Mesenchymal stem cell (in vitro differentiated cells and primary cell): Measurements from ENCODE around the gene BCHE.
"Not testable (repeated sequence)": the region's sequence is repeated elsewhere in the genome, so short reads cannot be mapped to it uniquely, and the experiment has no call there.

ENCODE experiments used
- DNase-seq: peaks from one replicate; pipeline ENCODE4 v3.0.0-alpha.2; 2013
- H2AFZ ChIP-seq: one replicate; pipeline ENCODE4 v1.6.1; 2013; ENCODE audit warnings: low read depth, mild to moderate bottlenecking, control low read depth, inconsistent platforms, low read length, moderate library complexity
- H2AK5ac ChIP-seq: 2 replicates; pipeline ENCODE4 v1.6.1; 2013; ENCODE audit warnings: low read length, moderate library complexity, mild to moderate bottlenecking, inconsistent platforms; ENCODE audit not compliant: severe bottlenecking
- H2BK120ac ChIP-seq: one replicate; pipeline ENCODE4 v1.6.1; 2013; ENCODE audit warnings: low read depth, mild to moderate bottlenecking, inconsistent platforms, low read length, moderate library complexity
- H2BK12ac ChIP-seq, 2 experiments: one replicate each; pipeline ENCODE4 v1.6.1; 2013; ENCODE audit warnings: inconsistent platforms in 2 of 2, low read length in 2 of 2, mild to moderate bottlenecking in 2 of 2, moderate library complexity in 2 of 2, control low read depth in 1 of 2
- H2BK15ac ChIP-seq: one replicate; pipeline ENCODE4 v1.6.1; 2013; ENCODE audit warnings: mild to moderate bottlenecking, low read depth, inconsistent platforms; ENCODE audit not compliant: poor library complexity, severe bottlenecking
- H2BK5ac ChIP-seq: 2 replicates; pipeline ENCODE4 v1.6.1; 2013; ENCODE audit warnings: low read depth, mild to moderate bottlenecking, low read length, control low read depth, inconsistent platforms; ENCODE audit not compliant: poor library complexity, severe bottlenecking
- H3K14ac ChIP-seq, 2 experiments: one replicate each; pipeline ENCODE4 v1.6.1; 2013; ENCODE audit warnings: inconsistent platforms in 2 of 2, low read length in 2 of 2, control low read depth in 1 of 2, mild to moderate bottlenecking in 1 of 2, moderate library complexity in 1 of 2
- H3K18ac ChIP-seq, 2 experiments: one replicate each; pipeline ENCODE4 v1.6.1; 2013; ENCODE audit warnings: inconsistent platforms in 2 of 2, low read length in 2 of 2, control low read depth in 1 of 2, low read depth in 1 of 2, mild to moderate bottlenecking in 1 of 2
- H3K23ac ChIP-seq, 2 experiments: one replicate each; pipeline ENCODE4 v1.6.1; 2013; ENCODE audit warnings: inconsistent platforms in 2 of 2, low read length in 2 of 2, mild to moderate bottlenecking in 2 of 2, moderate library complexity in 2 of 2, control low read depth in 1 of 2
- H3K27ac ChIP-seq: 2 replicates; pipeline ENCODE4 v1.5.1; 2013; ENCODE audit warnings: mild to moderate bottlenecking, moderate library complexity, low read length, control low read depth, inconsistent platforms; ENCODE audit not compliant: poor library complexity, severe bottlenecking
- H3K27me3 ChIP-seq, 2 experiments: 2 replicates each; pipeline versions ENCODE4 v1.6.1 to v1.7.0; 2013; ENCODE audit warnings: low read length in 2 of 2, mild to moderate bottlenecking in 2 of 2, moderate library complexity in 2 of 2, control low read depth in 1 of 2, inconsistent platforms in 1 of 2; ENCODE audit not compliant: control insufficient read depth in 1 of 2, insufficient read depth in 1 of 2
- H3K36me3 ChIP-seq, 2 experiments: 2 replicates each; pipeline versions ENCODE4 v1.6.1 to v1.7.0; 2013; ENCODE audit warnings: low read length in 2 of 2, control low read depth in 1 of 2, inconsistent platforms in 1 of 2, low read depth in 1 of 2, mild to moderate bottlenecking in 1 of 2; ENCODE audit not compliant: insufficient read depth in 2 of 2, control insufficient read depth in 1 of 2
- H3K4ac ChIP-seq, 2 experiments: one replicate each; pipeline ENCODE4 v1.6.1; 2013; ENCODE audit warnings: inconsistent platforms in 2 of 2, low read length in 2 of 2, mild to moderate bottlenecking in 2 of 2, moderate library complexity in 2 of 2, control low read depth in 1 of 2, low read depth in 1 of 2
- H3K4me1 ChIP-seq: 2 replicates; pipeline ENCODE4 v1.6.1; 2013; ENCODE audit warnings: low read depth, low read length, control low read depth; ENCODE audit not compliant: control insufficient read depth, insufficient read depth
- H3K4me2 ChIP-seq: 2 replicates; pipeline ENCODE4 v1.6.1; 2013; ENCODE audit warnings: low read length, mild to moderate bottlenecking, inconsistent platforms; ENCODE audit not compliant: poor library complexity, severe bottlenecking
- H3K4me3 ChIP-seq, 2 experiments: 2 replicates each; pipeline versions ENCODE4 v1.5.1 to v1.7.0; 2013; ENCODE audit warnings: low read length in 2 of 2, mild to moderate bottlenecking in 2 of 2, control low read depth in 1 of 2, low read depth in 1 of 2; ENCODE audit not compliant: insufficient read depth in 1 of 2
- H3K79me1 ChIP-seq: replicated peaks from 2 replicates; pipeline ENCODE4 v1.6.1; 2013; ENCODE audit warnings: mild to moderate bottlenecking, control low read depth, low read length, inconsistent platforms; ENCODE audit not compliant: poor library complexity, severe bottlenecking
- H3K9ac ChIP-seq: 2 replicates; pipeline ENCODE4 v1.7.0; 2013; ENCODE audit warnings: mild to moderate bottlenecking, low read length, moderate library complexity
- H3K9me3 ChIP-seq: 2 replicates; pipeline ENCODE4 v1.7.0; 2013; ENCODE audit warnings: mild to moderate bottlenecking, low read length; ENCODE audit not compliant: control insufficient read depth
- H4K8ac ChIP-seq: one replicate; pipeline ENCODE4 v1.6.1; 2013; ENCODE audit warnings: inconsistent platforms, mild to moderate bottlenecking, low read length, moderate library complexity
- H4K91ac ChIP-seq: one replicate; pipeline ENCODE4 v1.6.1; 2013; ENCODE audit warnings: mild to moderate bottlenecking, low read length, inconsistent platforms
- WGBS: methylation state at CpG from one replicate; pipeline ENCODE4 v1.1.7; 2013; ENCODE audit warnings: mixed read lengths; 5-methylcytosine and 5-hydroxymethylcytosine counted together

The BCHE gene

DNA sequence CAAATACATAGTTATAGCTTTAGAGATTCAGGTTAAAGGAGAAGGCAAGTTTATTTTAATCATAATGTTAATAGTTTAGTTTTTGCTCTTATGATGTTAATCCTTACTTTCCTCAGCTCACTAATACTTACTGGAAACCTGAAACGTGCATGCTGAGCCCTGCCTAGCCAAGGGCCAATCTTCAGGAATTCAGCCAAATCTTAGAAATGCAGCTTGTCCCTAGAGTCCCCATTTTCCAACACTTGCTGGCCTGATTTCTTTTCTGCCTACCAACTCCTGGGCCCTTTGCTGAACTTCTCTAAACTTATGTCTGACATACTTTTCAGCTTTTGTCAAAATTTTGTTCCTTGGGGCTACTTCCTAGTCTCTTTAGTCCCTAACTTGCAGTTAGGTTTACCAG lies 22.8 kb downstream of the BCHE start:
- 58% methylated on average over 1 of the region's 1 CpG for WGBS
- no peak overlapping the region for H3K27ac ChIP-seq
- no peaks in the 10 kb centered on the region for H3K4me1 ChIP-seq
- no peak overlapping the region for H2BK120ac ChIP-seq
- H3K23ac ChIP-seq, result no peak overlapping the region
- no peak overlapping the region for H3K4me2 ChIP-seq
- no peak overlapping the region for H4K8ac ChIP-seq
- H3K79me1 ChIP-seq, result no peaks in the 10 kb centered on the region
- H3K14ac ChIP-seq, result no peak overlapping the region
- H3K27me3 ChIP-seq, result no peaks in the 10 kb centered on the region
- no peak overlapping the region for H4K91ac ChIP-seq
- H3K18ac ChIP-seq, result no peak overlapping the region
- DNase-seq, result no peak
- no peaks in the 10 kb centered on the region for H3K36me3 ChIP-seq
- H2AFZ ChIP-seq, result no peak overlapping the region
- H2BK12ac ChIP-seq, result no peak overlapping the region
- no peak overlapping the region for H2BK5ac ChIP-seq
- no peak overlapping the region for H3K4me3 ChIP-seq
- H3K9ac ChIP-seq, result no peak overlapping the region
- no peak overlapping the region for H3K4ac ChIP-seq
- no peaks in the 10 kb centered on the region for H3K9me3 ChIP-seq
- H2AK5ac ChIP-seq, result no peak overlapping the region
- H2BK15ac ChIP-seq, result no peak overlapping the region

GRCh38 chr3:165807937-165808336 lies 29.3 kb downstream of the BCHE start:
- H3K4me2 ChIP-seq, H4K91ac ChIP-seq, DNase-seq, H3K14ac ChIP-seq, H3K9ac ChIP-seq, H3K4me3 ChIP-seq, H2BK12ac ChIP-seq, H3K27me3 ChIP-seq, H2BK15ac ChIP-seq, H2AK5ac ChIP-seq, H3K36me3 ChIP-seq, H2BK120ac ChIP-seq, H4K8ac ChIP-seq, H2BK5ac ChIP-seq, H3K9me3 ChIP-seq, H3K4me1 ChIP-seq, H3K27ac ChIP-seq, H2AFZ ChIP-seq, H3K23ac ChIP-seq, H3K18ac ChIP-seq, H3K4ac ChIP-seq, H3K79me1 ChIP-seq: not testable (repeated sequence)
- WGBS, result 98% methylated on average over 13 of the region's 15 CpGs

- Histone ChIP-seq H3K23ac (no peak overlapping the region), H3K4ac (no peak overlapping the region), H3K27me3 (no peaks in the 10 kb centered on the region), H2AFZ (no peak overlapping the region), H2BK12ac (no peak overlapping the region), H3K18ac (no peak overlapping the region), H3K4me2 (no peak overlapping the region), H4K8ac (no peak overlapping the region), H2BK15ac (no peak overlapping the region), H2BK120ac (no peak overlapping the region), H4K91ac (no peak overlapping the region), H3K79me1 (no peaks in the 10 kb centered on the region), H3K4me1 (no peaks in the 10 kb centered on the region), H3K4me3 (no peak overlapping the region), H3K27ac (no peak overlapping the region), H3K9ac (no peak overlapping the region), H2AK5ac (no peak overlapping the region), H3K14ac (no peak overlapping the region), H2BK5ac (no peak overlapping the region), H3K36me3 (no peaks in the 10 kb centered on the region), H3K9me3 (no peaks in the 10 kb centered on the region)
- WGBS, result 83% methylated on average over 3 of the region's 5 CpGs
- DNase-seq, result peak; percentile 3
Measured at GRCh38 chr3:165805946-165806561, 31.2 kb downstream of the BCHE start.

GRCh38 chr3:165803471-165803870 lies 33.8 kb downstream of the BCHE start:
- H3K14ac ChIP-seq, result no peak overlapping the region
- H3K79me1 ChIP-seq, result no peaks in the 10 kb centered on the region
- H3K9me3 ChIP-seq, result no peaks in the 10 kb centered on the region
- no peak overlapping the region for H2AK5ac ChIP-seq
- no peak overlapping the region for H2BK15ac ChIP-seq
- no peak overlapping the region for H2BK12ac ChIP-seq
- H3K9ac ChIP-seq, result no peak overlapping the region
- H4K91ac ChIP-seq, result no peak overlapping the region
- WGBS, result 58% methylated on average over 1 of the region's 1 CpG
- no peaks in the 10 kb centered on the region for H3K4me1 ChIP-seq
- H3K4ac ChIP-seq, result no peak overlapping the region
- H3K18ac ChIP-seq, result no peak overlapping the region
- no peak overlapping the region for H3K4me2 ChIP-seq
- H4K8ac ChIP-seq, result no peak overlapping the region
- H2AFZ ChIP-seq, result no peak overlapping the region
- H3K27ac ChIP-seq, result no peak overlapping the region
- H2BK5ac ChIP-seq, result no peak overlapping the region
- H2BK120ac ChIP-seq, result no peak overlapping the region
- H3K27me3 ChIP-seq, result no peaks in the 10 kb centered on the region
- no peak overlapping the region for H3K4me3 ChIP-seq
- no peaks in the 10 kb centered on the region for H3K36me3 ChIP-seq
- no peak overlapping the region for H3K23ac ChIP-seq
- no peak for DNase-seq
